A549 (cell line): Measurements from ENCODE around the gene CRISPLD2. TPM values are rescaled to one million over a fixed set of nuclear protein-coding genes. Genes with fewer than 3 reads are reported as not detected.

Experiments used
- ATAC-seq, 2 experiments: fragments of 200-7000 bp in 1 of 2; fragments of >200 bp in 1 of 2; cut with Nextera tagmentation in 1 of 2; cut with Tn5 transposase in 1 of 2; 3 replicates each; pipeline versions ENCODE4 v1.8.0 to v1.9.1; 2018 to 2020; ENCODE audit warnings: mild to moderate bottlenecking in 1 of 2, moderate library complexity in 1 of 2
- CTCF ChIA-PET: fragments of 300-600 bp; sonication (Branson Sonifier 250); formaldehyde crosslinking; extraction: SDS; loops from one replicate; lab custom pipeline; 2021; ENCODE audit warnings: antibody characterized with exemption, inconsistent platforms; lab: Yijun Ruan, JAX
- POLR2A ChIA-PET: fragments of 350-600 bp; formaldehyde crosslinking; extraction: SDS; loops from one replicate; lab custom pipeline; 2021; ENCODE audit warnings: antibody characterized with exemption, inconsistent platforms; lab: Yijun Ruan, JAX
- DNase-seq, 2 experiments: peaks; one replicate each; pipeline versions ENCODE4 v3.0.0 to v3.0.0-alpha.2; 2011 to 2016; ENCODE audit warnings: low read depth in 1 of 2, low spot score in 1 of 2
- FAIRE-seq: peaks from 2 replicates; lab custom pipeline; 2011; peaks lifted over from hg19 to GRCh38; lab: Jason Lieb, UNC
- H3K27ac ChIP-seq, 2 experiments: fragments of >200 bp; sonication (Bioruptor Twin); formaldehyde crosslinking; 3 replicates each; pipeline ENCODE4 v1.5.1; 2016 to 2017
- H3K4me1 ChIP-seq: fragments of >200 bp; sonication (Bioruptor Twin); formaldehyde crosslinking; 3 replicates; pipeline ENCODE4 v1.6.1; 2016
- H3K4me2 ChIP-seq: fragments of >200 bp; sonication (Bioruptor Twin); formaldehyde crosslinking; 3 replicates; pipeline ENCODE4 v1.6.1; 2016
- H3K4me3 ChIP-seq: fragments of >200 bp; sonication (Bioruptor Twin); formaldehyde crosslinking; 3 replicates; pipeline ENCODE4 v1.5.1; 2016
- H3K9me3 ChIP-seq: fragments of >200 bp; sonication (Bioruptor Twin); formaldehyde crosslinking; 3 replicates; pipeline ENCODE4 v1.6.1; 2016
- BCL3 ChIP-seq: fragments of >200 bp; sonication (Bioruptor Twin); formaldehyde crosslinking; IDR thresholded peaks from 3 replicates; pipeline ENCODE4 v1.6.1; 2016
- BHLHE40 ChIP-seq: IDR thresholded peaks from 2 replicates; pipeline ENCODE4 v1.6.1; 2012; ENCODE audit warnings: low read depth, low read length, inconsistent platforms
- EP300 ChIP-seq, 2 experiments: fragments of >200 bp; sonication (Bioruptor Twin); formaldehyde crosslinking; IDR thresholded peaks; 2 replicates in 1 of 2; 3 replicates in 1 of 2; pipeline ENCODE4 v1.6.1; 2016 to 2017
- FOSL2 ChIP-seq, 2 experiments: fragments of 450-650 bp in 1 of 2; fragments of >200 bp in 1 of 2; sonication (Bioruptor Twin) in 1 of 2; formaldehyde crosslinking; IDR thresholded peaks; 2 replicates each; pipeline versions ENCODE4 v1.5.0 to v1.6.1; 2016 to 2020; ENCODE audit warnings: mild to moderate bottlenecking in 1 of 2, moderate library complexity in 1 of 2
- GATA3 ChIP-seq: IDR thresholded peaks from 2 replicates; pipeline ENCODE4 v1.6.1; 2012; ENCODE audit warnings: borderline replicate concordance
- HES2 ChIP-seq: fragments of >200 bp; sonication (Bioruptor Twin); formaldehyde crosslinking; IDR thresholded peaks from 2 replicates; pipeline ENCODE4 v1.6.1; 2016
- HMGXB4 ChIP-seq: fragments of 250-450 bp; sonication (Bioruptor Pico); IDR thresholded peaks from 2 replicates; pipeline ENCODE4 v1.5.0; 2021; ENCODE audit warnings: mild to moderate bottlenecking, moderate library complexity, borderline replicate concordance
- JUNB ChIP-seq: fragments of >200 bp; sonication (Bioruptor Twin); formaldehyde crosslinking; IDR thresholded peaks from 2 replicates; pipeline ENCODE4 v1.6.1; 2016
- KDM5A ChIP-seq: fragments of 200-600 bp; sonication (generic); IDR thresholded peaks from 2 replicates; pipeline ENCODE4 v1.6.1; 2016; ENCODE audit warnings: antibody characterized with exemption, mild to moderate bottlenecking
- MAX ChIP-seq: IDR thresholded peaks from 2 replicates; pipeline ENCODE4 v1.6.1; 2012
- MAZ ChIP-seq: fragments of 150-350 bp; IDR thresholded peaks from 2 replicates; pipeline ENCODE4 v1.6.1; 2014; ENCODE audit warnings: antibody characterized with exemption, low read depth, low read length, borderline replicate concordance
- PBX3 ChIP-seq: IDR thresholded peaks from 2 replicates; pipeline ENCODE4 v1.6.1; 2012
- POLR2AphosphoS2 ChIP-seq: conservative IDR thresholded peaks from 2 replicates; pipeline ENCODE4 v1.6.1; 2012; ENCODE audit warnings: low read length, improper control_type of control experiment, inconsistent platforms
- SMC3 ChIP-seq: fragments of >200 bp; sonication (Bioruptor Twin); formaldehyde crosslinking; IDR thresholded peaks from 3 replicates; pipeline ENCODE4 v1.6.1; 2018; ENCODE audit warnings: inconsistent platforms
- TP53 ChIP-seq: fragments of 250-450 bp; sonication (Bioruptor Pico); IDR thresholded peaks from 2 replicates; pipeline ENCODE4 v1.5.0; 2021; ENCODE audit warnings: mild to moderate bottlenecking, moderate library complexity
- ZNF302 ChIP-seq: fragments of 250-450 bp; sonication (Bioruptor Pico); IDR thresholded peaks from 2 replicates; pipeline ENCODE4 v1.9.0; 2021; ENCODE audit warnings: inconsistent platforms, mild to moderate bottlenecking, moderate library complexity
- WGBS: methylation state at CpG from one replicate; pipeline ENCODE4 v1.1.6; 2017; ENCODE audit errors: missing lambda C conversion rate; 5-methylcytosine and 5-hydroxymethylcytosine counted together
- polyA plus RNA-seq, 4 experiments: library from polyadenylated mRNA; depleted of rRNA in 3 of 4; stranded (reverse); fragments of >200 nt; fragmentation: RNase III in 1 of 4; extraction: RNeasy Plus Mini Kit Qiagen cat#74134 plus additional on column Dnase treatment in 1 of 4; gene quantifications; 2 replicates in 3 of 4; 3 replicates in 1 of 4; pipeline ENCODE4 v1.2.3, GENCODE V29; 2011 to 2017

CRISPLD2 gene
- polyA plus RNA-seq, 2 of the 4 experiments (the other 2 are of a cell fraction) = 0.85 to 1.6 TPM

GRCh38 chr16:84806256-84806889, 13.4 kb upstream of the CRISPLD2 start:
- peak; percentile 80 to 83 for ATAC-seq
- FAIRE-seq = no peak
- Histone ChIP-seq H3K4me1 (peaks cover 9% of the 10 kb centered on the region; the same call in 1 of the 3 replicates), H3K27ac (peak overlapping the region; percentile 44 to 86), H3K9me3 (no peaks in the 10 kb centered on the region), H3K4me3 (0 out of 3 replicates have a peak overlapping the region, but pooled peaks have one; percentile 8), H3K4me2 (peak overlapping the region; percentile 69)
- no peak for TF ChIP-seq FOSL2 (IDR thresholded peaks at IDR 0.05)
- TF ChIP-seq FOSL2 (CRISPR knock-in tag; IDR thresholded peaks at IDR 0.05) = peak; percentile 28; the same call in 1 of the 2 replicates
- TF ChIP-seq KDM5A = no peak
- TF ChIP-seq EP300 (IDR thresholded peaks at IDR 0.05) = no peak
- peak; percentile 44 for TF ChIP-seq MAX
- TF ChIP-seq TP53 = no peak
- TF ChIP-seq SMC3 = no peak
- TF ChIP-seq BCL3 = no peak
- ChIA-PET POLR2A (interaction anchor here (2.5 kb wide), 1 partner anchor 13 kb away, joined by 6 read pairs; the partner anchor contains the start of gene CRISPLD2), CTCF (no interaction called here)
- peak; percentile 40 to 52 for DNase-seq
- 51% methylated on average over 25 of the region's 26 CpGs for WGBS

- WGBS = 80% methylated on average over 10 of the region's 10 CpGs
- ATAC-seq (peak; percentile 10 to 25; a peak in 1 of 6 replicates), FAIRE-seq (no peak), DNase-seq (no peak)
- CTCF ChIA-PET = no interaction called here
- Histone ChIP-seq H3K4me3 (no peak overlapping the region), H3K4me2 (peak overlapping the region; percentile 69), H3K27ac (peak overlapping the region; percentile 44 to 86; a peak in 5 of 6 replicates), H3K4me1 (peaks cover 9% of the 10 kb centered on the region; the same call in 1 of the 3 replicates), H3K9me3 (no peaks in the 10 kb centered on the region)
- POLR2A ChIA-PET = no interaction called here
- TF ChIP-seq GATA3 (no peak), MAZ (no peak), POLR2AphosphoS2 (no peak)
Measured at GRCh38 chr16:84806890-84807258, 12.9 kb upstream of the CRISPLD2 start.

- TF ChIP-seq HMGXB4 (CRISPR knock-in tag) (no peak), ZNF302 (CRISPR knock-in tag) (no peak), JUNB (no peak), HES2 (no peak)
- no peak overlapping the region for H3K4me3 ChIP-seq
- DNase-seq (no peak), ATAC-seq (no peak), FAIRE-seq (no peak)
- ChIA-PET POLR2A (no interaction called here), CTCF (interaction anchor here (0.5 to 1.9 kb wide), 2 partner anchors 163 to 172 kb away, joined by 3 to 9 read pairs; no protein-coding TSS in a partner anchor)
- peaks cover 9% of the 10 kb centered on the region; the same call in 1 of the 3 replicates for H3K4me1 ChIP-seq
- no peaks in the 10 kb centered on the region for H3K9me3 ChIP-seq
- H3K27ac ChIP-seq = no peak overlapping the region
- 89% methylated on average over 7 of the region's 7 CpGs for WGBS
- no peak overlapping the region for H3K4me2 ChIP-seq
Measured at GRCh38 chr16:84807776-84808175, 12.0 kb upstream of the CRISPLD2 start.

GRCh38 chr16:84808826-84809225, 11.0 kb upstream of the CRISPLD2 start:
- WGBS = 73% methylated on average over 8 of the region's 8 CpGs
- Histone ChIP-seq H3K4me2 (no peak overlapping the region), H3K4me3 (no peak overlapping the region), H3K27ac (no peak overlapping the region), H3K9me3 (no peaks in the 10 kb centered on the region; the same call in 2 of the 3 replicates), H3K4me1 (peaks cover 9% of the 10 kb centered on the region; the same call in 1 of the 3 replicates)
- ChIA-PET CTCF (interaction anchor here (0.7 to 1.9 kb wide), 2 partner anchors 161 to 207 kb away, joined by 3 to 9 read pairs; no protein-coding TSS in a partner anchor), POLR2A (no interaction called here)
- DNase-seq (no peak), ATAC-seq (peak in 1 of 2 experiments; percentile 31; a peak in 1 of 6 replicates), FAIRE-seq (no peak)
- TF ChIP-seq BHLHE40 (no peak), PBX3 (no peak)
